Measurements from ENCODE around the gene PTCD2. TPM values are rescaled to one million over a fixed set of nuclear protein-coding genes. Genes with fewer than 3 reads are reported as not detected.
A peak's percentile ranks its signal among the peaks of the same experiment; 100 is the strongest.

PTCD2 gene, protein sequence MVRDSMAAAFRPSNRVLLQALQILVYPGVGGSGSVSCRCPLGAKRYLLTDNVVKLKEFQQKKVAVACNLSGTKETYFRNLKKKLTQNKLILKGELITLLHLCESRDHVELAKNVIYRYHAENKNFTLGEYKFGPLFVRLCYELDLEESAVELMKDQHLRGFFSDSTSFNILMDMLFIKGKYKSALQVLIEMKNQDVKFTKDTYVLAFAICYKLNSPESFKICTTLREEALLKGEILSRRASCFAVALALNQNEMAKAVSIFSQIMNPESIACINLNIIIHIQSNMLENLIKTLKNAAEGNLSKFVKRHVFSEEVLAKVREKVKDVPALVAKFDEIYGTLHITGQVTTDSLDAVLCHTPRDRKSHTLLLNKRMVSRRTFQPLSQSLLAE
- total RNA-seq = 1 to 10 TPM; 4.3 to 5.7 TPM
- long read RNA-seq, full-length matches to known transcripts = 3 of 3 reads
- long read RNA-seq, partial matches to known transcripts = 0 of 3 reads
- long read RNA-seq, other reads (novel, unspliced or antisense) = 0 of 3 reads

GRCh38 chr5:72319976-72320752, at the start of gene PTCD2, which contains the start of gene MRPS27:
Gene PTCD2 (plus strand): TSS chr5:72320373. CDS start chr5:72320383, 10 bp downstream.
Gene MRPS27 (minus strand): TSS chr5:72320240. CDS start chr5:72320221, 19 bp downstream.
- ATAC-seq (peak; percentile 99), DNase-seq (peak; percentile 97 to 98)
- intact Hi-C loops (cut with DNase I, micrococcal nuclease) = no loop called here

DNA sequence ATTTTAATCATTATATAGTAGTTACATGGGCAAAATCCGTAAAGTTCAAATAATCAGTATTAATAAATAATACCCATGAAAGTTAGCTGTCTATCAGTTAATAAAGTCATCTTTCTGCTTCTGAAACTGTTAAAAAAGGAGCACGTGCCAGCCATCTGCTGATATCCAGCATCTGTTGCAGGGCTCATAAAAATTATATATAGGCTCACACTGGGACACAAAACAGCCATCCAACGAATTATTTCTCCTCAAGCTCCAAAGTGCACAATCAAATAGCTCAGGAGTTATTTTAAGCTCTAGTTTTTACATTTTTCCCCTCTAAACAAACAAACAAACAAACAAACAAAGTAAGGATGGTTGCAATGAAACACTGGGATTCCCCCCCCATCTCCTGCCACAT, 48.5 kb upstream of the PTCD2 start:
- no peak for ATAC-seq
- intact Hi-C loops (cut with DNase I, micrococcal nuclease) = loop anchor here in 1 of 2 donors (10.0 kb wide), 1 partner anchor 137 kb away; no protein-coding TSS in a partner anchor
- DNase-seq = no peak

DNA sequence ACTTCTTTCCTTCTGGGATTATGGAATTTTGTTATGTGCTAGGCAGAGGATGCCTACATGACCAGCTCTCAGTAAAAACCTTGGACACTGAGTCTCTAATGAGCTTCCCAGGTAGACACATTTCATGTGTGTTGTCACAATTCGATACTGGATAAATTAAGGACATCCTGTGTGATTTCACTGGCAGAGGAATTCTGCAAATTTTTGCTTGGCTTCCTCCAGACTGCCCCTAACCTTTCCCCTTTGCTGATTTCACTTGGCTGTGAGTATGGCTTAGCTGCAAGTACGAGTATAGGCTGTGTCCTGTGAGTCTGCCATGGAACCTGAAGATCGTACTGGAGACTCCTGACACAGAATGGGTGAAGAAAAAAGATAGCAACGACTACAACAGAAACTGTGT, 47.8 kb upstream of the PTCD2 start:
- ATAC-seq (no peak), DNase-seq (no peak)
- intact Hi-C loops (cut with DNase I, micrococcal nuclease) = loop anchor here in 1 of 2 donors (10.0 kb wide), 1 partner anchor 138 kb away; no protein-coding TSS in a partner anchor

DNA sequence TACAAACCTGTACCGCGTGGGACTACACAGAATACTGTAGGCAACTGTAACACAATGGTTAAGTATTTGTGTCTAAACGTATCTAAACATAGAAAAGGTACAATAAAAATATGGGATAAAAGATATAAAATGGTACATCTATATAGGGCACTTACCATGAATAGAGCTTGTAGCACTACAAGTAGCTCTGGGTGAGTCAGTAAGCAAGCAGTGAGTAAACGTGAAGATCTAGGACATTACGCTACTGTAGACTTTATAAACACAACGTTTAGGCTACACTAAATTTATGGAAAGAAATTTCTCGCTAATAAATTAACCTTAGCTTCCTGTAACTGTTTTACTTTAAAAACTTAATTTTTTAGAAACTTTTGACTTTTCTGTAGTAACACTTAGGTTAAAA, 46.6 kb upstream of the PTCD2 start:
- no peak for DNase-seq
- intact Hi-C loops (cut with DNase I, micrococcal nuclease) = loop anchor here in 1 of 2 donors (10.0 kb wide), 1 partner anchor 139 kb away; no protein-coding TSS in a partner anchor
- ATAC-seq = no peak

- intact Hi-C loops (cut with DNase I, micrococcal nuclease) = loop anchor here in 1 of 2 donors (10.0 kb wide), 1 partner anchor 141 kb away; no protein-coding TSS in a partner anchor
- DNase-seq (no peak), ATAC-seq (no peak)
These were observed 43.9 kb upstream of the PTCD2 start for GRCh38 chr5:72276219-72276752.

DNA sequence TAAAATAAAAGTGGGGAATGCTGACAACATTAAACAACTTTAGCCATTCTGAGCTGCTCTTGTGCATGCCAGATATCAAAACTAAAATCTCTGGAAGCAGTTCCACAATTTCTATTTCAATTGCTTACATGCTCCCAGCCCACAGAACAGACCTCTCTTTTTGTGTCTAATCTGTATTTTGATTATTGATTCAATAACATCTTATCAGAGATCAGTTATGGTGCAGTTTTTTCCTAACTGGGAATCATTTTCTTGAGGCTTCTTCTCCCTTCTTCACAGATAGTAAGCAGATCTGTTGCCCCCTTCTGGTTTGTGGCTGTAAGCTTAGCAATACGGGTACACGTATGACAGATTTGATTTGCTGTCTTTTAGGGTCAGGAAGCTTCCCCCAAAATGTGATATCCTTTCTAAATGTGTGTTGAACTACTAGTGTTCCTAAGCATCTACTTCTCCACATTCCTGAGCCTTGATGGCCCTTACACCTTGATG, 39.5 kb upstream of the PTCD2 start:
- DNase-seq (no peak), ATAC-seq (no peak)
- intact Hi-C loops (cut with DNase I, micrococcal nuclease) = no loop called here

GRCh38 chr5:72281430-72281763, 38.8 kb upstream of the PTCD2 start:
- no peak for ATAC-seq
- no peak for DNase-seq
- intact Hi-C loops (cut with DNase I, micrococcal nuclease) = no loop called here

- DNase-seq (no peak), ATAC-seq (no peak)
- intact Hi-C loops (cut with DNase I, micrococcal nuclease) = no loop called here
These were observed 38.2 kb upstream of the PTCD2 start for GRCh38 chr5:72281764-72282499.

DNA sequence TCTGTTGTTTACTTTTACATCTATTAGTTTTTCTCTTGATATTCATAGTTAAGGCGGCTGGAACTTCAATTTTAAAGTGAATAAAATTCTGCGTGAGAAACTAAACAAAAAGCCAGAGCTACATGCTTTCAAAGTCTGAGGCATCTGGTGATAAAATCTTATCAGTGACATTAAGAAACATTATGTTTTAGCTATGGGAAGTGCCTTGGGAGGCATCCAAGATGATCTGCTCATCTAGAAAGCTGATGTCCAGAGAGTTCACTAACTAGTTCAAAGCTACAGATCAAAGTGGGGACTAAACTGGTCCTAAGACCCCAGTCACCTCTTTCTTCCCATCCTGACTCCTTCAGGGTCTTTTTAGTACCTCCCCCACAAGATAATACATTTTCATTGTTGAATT, 37.3 kb upstream of the PTCD2 start:
- intact Hi-C loops (cut with DNase I, micrococcal nuclease) = no loop called here
- no peak for DNase-seq

GRCh38 chr5:72283358-72283757, 36.8 kb upstream of the PTCD2 start:
- ATAC-seq (no peak), DNase-seq (no peak)
- intact Hi-C loops (cut with DNase I, micrococcal nuclease) = no loop called here

More for the DNA sequence above, 37.3 kb upstream of the PTCD2 start:
- ATAC-seq = no peak

GRCh38 chr5:72284559-72285423, 35.4 kb upstream of the PTCD2 start:
- intact Hi-C loops (cut with DNase I, micrococcal nuclease) = no loop called here
- ATAC-seq (no peak), DNase-seq (no peak)

- no peak for DNase-seq
- no peak for ATAC-seq
- intact Hi-C loops (cut with DNase I, micrococcal nuclease) = no loop called here
These were observed 34.8 kb upstream of the PTCD2 start for GRCh38 chr5:72285424-72285821.

DNA sequence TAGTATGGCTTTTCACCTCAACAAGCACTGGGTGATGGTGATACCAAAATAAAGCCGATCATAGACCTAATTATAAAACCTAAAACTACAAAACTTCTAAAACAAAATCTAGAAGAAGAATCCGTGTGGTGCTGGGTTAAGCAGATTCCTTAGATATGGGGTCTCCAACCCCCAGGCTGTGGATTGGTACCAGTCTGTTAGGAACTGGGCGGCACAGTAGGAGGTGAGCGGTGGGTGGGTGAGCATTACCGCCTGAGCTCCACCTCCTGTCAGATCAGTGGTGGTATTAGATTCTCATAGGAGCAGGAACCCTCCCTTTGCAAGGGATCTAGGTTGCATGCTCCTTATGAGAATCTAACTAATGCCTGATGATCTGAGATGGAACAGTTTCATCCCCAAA, 33.4 kb upstream of the PTCD2 start:
- no peak for ATAC-seq
- intact Hi-C loops (cut with DNase I, micrococcal nuclease) = no loop called here
- DNase-seq = no peak

DNA sequence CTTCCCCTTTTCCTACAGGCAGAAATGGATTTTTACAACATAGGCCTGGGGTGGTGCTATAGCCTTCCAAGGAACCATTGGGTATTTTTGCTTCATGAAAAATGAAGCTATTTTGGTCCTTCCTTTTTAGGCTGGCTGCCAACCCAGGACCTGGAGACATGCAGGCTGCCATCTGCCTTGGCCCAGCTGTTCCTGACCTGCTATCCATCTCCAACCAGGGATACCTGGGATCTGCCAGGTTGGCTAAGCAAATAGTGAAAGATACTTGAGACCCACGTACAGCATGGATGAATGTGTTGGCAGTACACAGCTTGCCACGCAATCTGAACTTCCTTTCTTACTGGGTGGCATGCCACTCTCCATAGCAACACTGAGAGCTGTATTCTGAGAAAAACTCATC, 31.2 kb upstream of the PTCD2 start:
- DNase-seq (peak in 1 of 2 donors; percentile 18), ATAC-seq (peak; percentile 27)
- intact Hi-C loops (cut with DNase I, micrococcal nuclease) = no loop called here

DNA sequence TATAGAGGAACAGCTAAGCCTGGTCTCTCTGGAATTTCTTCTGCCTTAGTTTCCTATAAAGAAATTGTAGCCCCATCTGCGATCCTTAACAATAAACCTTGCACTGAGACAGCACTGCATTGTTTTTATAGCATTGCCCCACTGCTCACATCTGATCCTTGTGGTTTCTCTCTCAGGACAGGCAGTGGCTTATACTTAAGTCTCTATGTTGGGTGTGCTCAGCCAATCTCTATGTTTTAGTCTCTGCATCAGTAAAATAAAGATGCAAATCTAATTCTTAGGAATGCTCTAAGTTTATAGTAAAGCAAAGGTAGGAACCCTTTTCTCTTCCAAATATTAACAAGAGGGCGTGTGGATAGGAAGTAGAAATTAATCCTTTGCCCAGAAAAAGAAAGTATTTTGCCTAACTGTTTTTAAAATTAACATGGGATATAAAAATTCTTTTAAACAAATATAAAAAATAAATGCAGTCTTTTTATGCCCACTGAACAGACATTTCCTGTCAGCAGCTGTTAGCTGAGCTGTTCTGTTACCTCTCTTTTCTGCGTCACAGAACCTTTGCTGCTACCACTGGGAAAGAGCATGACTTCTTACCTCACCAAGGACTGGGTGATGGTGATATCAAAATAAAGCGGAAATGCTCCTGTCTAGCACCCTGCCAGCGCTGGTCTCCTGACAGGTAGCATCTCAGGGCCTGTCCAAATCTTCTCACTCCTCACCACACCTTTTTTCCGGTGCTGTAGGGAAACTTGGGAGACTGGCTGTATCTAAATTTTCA, 29.6 kb upstream of the PTCD2 start:
- intact Hi-C loops (cut with DNase I, micrococcal nuclease) = no loop called here
- DNase-seq (no peak), ATAC-seq (no peak)

- ATAC-seq (no peak), DNase-seq (no peak)
- intact Hi-C loops (cut with DNase I, micrococcal nuclease) = no loop called here
These were observed 28.6 kb upstream of the PTCD2 start for GRCh38 chr5:72291601-72292000.

DNA sequence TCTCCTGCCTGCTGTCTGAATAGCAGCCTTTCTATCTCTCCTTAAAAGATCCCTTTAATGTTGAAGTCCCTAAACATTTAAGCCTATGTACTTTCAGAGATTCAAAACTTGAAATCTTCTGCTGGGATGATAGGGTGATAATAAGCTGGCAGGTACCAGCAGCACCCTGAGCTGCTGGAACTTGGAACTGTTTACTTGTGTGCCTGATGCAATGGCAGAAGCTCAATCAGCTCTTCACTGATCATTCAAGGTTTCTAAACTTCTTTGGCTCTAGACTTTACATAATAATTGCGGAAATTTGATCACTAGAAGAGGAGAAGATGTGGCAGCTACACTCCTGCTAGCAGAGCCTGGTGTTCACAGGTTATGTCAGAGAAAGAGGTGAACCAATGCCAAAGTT, 27.8 kb upstream of the PTCD2 start:
- intact Hi-C loops (cut with DNase I, micrococcal nuclease) = no loop called here
- no peak for ATAC-seq
- no peak for DNase-seq
